ENCODE data around the gene SPATA6L.

The SPATA6L gene

DNA sequence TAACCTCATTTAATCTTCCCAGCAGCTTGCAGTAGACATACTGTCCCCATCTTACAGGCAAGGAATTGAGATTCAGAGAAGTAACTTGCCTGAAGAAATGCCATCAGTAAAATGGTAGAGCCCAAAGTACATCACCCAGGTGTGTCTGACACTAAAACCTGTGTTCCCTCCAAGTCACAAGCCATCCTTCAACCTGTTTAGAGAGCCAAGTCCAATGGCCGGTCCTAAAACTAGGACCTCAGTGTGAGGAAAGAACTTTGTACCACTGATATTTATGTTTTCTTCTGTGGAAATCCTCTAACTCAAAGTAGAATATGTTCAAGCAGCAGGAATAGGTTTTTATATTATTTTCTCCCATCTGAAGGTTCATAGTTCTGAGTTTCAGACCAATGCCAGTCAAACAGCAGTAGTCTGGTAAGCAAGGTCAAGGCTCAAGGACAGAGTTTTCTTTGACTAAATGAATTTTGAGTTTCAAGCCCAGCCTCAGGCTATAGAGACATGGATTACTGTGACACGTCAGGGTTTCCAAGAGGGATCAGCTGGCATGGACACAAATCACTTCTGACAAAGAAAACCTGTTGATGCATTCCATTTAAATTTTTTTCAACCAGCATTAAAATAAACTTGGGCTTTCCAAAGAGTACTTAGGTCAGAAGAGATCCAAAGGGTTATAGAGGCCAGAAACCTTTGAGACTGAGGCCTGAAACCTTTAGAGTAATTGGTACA, 85.1 kb downstream of the SPATA6L start:
- in situ Hi-C loops (cut with MboI; ENCODE audit: low sequenced_read_pairs, unreplicated experiment): no loop called here
- no peak for DNase-seq (ENCODE audit: low spot score)
- TF ChIP-seq CTCF (IDR thresholded peaks at IDR 0.05; ENCODE audit: borderline replicate concordance, control extremely low read depth, extremely low read depth, insufficient read depth, missing control alignments): no peak

- TF ChIP-seq CTCF (IDR thresholded peaks at IDR 0.05; ENCODE audit: borderline replicate concordance, control extremely low read depth, extremely low read depth, insufficient read depth, missing control alignments): no peak
- DNase-seq (ENCODE audit: low spot score): no peak
- in situ Hi-C loops (cut with MboI; ENCODE audit: low sequenced_read_pairs, unreplicated experiment): no loop called here
Measured at GRCh38 chr9:4579001-4579400, 87.3 kb downstream of the SPATA6L start.

DNA sequence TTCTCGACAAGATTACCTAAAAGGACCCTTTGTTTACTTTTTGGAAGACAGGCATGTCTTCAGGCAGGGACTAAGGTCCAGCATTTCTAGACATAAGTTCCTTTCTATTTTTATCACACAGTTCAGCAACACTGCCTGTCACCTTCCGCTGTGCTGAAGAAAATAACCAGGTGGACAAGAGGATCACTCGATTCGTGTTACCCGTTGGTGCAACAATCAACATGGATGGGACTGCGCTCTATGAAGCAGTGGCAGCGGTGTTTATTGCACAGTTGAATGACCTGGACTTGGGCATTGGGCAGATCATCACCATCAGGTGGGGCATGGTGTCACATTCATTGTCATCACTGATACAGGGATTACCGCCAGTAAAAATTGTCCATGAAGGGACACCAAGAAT, 89.8 kb downstream of the SPATA6L start:
- no peak for TF ChIP-seq CTCF (IDR thresholded peaks at IDR 0.05; ENCODE audit: borderline replicate concordance, control extremely low read depth, extremely low read depth, insufficient read depth, missing control alignments)
- in situ Hi-C loops (cut with MboI; ENCODE audit: low sequenced_read_pairs, unreplicated experiment): no loop called here
- no peak for DNase-seq (ENCODE audit: low spot score)

DNA sequence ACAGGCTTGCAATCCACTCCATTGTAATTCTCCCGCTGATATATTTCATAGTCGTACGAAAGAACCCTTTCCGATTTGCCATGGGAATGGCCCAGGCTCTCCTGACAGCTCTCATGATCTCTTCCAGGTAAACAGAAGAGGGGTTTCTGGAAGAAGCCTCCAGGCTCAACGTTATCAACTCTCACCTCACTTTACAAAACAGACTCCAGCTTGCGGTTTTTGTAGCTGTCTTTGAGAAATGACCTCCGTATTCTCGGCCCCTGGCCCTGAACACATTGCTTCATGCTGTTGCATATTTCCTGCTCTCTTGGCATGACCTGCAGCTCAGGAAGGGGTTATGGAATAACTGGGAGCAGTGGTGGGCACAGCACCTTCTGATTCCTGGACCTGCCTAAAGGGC, 90.3 kb downstream of the SPATA6L start:
- TF ChIP-seq CTCF (IDR thresholded peaks at IDR 0.05; ENCODE audit: borderline replicate concordance, control extremely low read depth, extremely low read depth, insufficient read depth, missing control alignments): no peak
- in situ Hi-C loops (cut with MboI; ENCODE audit: low sequenced_read_pairs, unreplicated experiment): no loop called here
- no peak for DNase-seq (ENCODE audit: low spot score)

- in situ Hi-C loops (cut with MboI; ENCODE audit: low sequenced_read_pairs, unreplicated experiment): no loop called here
- TF ChIP-seq CTCF (IDR thresholded peaks at IDR 0.05; ENCODE audit: borderline replicate concordance, control extremely low read depth, extremely low read depth, insufficient read depth, missing control alignments): no peak
- DNase-seq (ENCODE audit: low spot score): peak; percentile 30
Measured at GRCh38 chr9:4574657-4575243, 91.5 kb downstream of the SPATA6L start.

DNA sequence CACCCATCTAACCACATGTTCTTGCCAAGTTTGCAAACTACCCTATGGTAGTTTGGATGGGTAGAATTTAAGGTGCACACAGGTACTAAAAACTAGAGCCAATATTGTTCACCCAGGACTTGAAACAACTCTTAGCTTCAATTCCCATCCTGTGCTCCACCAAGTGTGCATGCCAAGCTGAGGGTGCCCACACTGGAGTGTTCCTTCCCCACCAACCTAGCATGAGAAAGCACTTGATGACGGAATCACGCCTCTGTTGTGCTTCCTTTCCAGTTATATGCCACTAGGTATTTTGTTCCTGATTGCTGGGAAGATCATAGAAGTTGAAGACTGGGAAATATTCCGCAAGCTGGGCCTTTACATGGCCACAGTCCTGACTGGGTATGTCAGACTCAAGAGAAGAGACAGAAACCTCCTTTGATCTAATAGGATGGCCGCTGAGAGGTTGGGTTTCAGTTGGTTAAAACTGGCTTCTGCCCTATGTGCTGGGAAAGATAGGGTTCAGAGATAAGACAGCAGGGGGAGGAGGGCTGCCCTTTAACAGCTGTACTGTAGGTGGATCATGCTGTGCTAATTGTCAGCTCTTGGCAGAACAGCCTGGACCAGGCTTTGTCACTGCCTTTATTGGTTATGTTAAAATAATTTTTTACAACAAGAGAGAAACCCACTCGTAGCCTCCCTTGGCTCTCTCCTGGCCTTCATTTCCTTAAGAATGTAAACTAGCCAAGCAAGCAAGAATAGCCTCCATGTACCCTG, 92.5 kb downstream of the SPATA6L start:
- in situ Hi-C loops (cut with MboI; ENCODE audit: low sequenced_read_pairs, unreplicated experiment): no loop called here
- DNase-seq (ENCODE audit: low spot score): no peak
- TF ChIP-seq CTCF (IDR thresholded peaks at IDR 0.05; ENCODE audit: borderline replicate concordance, control extremely low read depth, extremely low read depth, insufficient read depth, missing control alignments): no peak

Measured in GM13976 (cell line).